DND-41 (cell line): ENCODE measurements around the gene AFF3.
"Not testable (repeated sequence)": the region's sequence is repeated elsewhere in the genome, so short reads cannot be mapped to it uniquely, and the experiment has no call there.

Source experiments
- EZH2 ChIP-seq: IDR thresholded peaks from 3 replicates; pipeline ENCODE4 v1.6.1; 2012; ENCODE audit warnings: borderline replicate concordance, low read depth, mild to moderate bottlenecking, moderate library complexity, low read length, inconsistent platforms; ENCODE audit not compliant: severe bottlenecking
- TF ChIP-seq, protein P1 (sequence below): IDR thresholded peaks from 2 replicates; pipeline ENCODE4 v1.5.1; 2012; ENCODE audit warnings: borderline replicate concordance, low read length, moderate library complexity, mild to moderate bottlenecking; ENCODE audit not compliant: poor library complexity, severe bottlenecking; ENCODE audit errors: extremely low read depth

DNA sequence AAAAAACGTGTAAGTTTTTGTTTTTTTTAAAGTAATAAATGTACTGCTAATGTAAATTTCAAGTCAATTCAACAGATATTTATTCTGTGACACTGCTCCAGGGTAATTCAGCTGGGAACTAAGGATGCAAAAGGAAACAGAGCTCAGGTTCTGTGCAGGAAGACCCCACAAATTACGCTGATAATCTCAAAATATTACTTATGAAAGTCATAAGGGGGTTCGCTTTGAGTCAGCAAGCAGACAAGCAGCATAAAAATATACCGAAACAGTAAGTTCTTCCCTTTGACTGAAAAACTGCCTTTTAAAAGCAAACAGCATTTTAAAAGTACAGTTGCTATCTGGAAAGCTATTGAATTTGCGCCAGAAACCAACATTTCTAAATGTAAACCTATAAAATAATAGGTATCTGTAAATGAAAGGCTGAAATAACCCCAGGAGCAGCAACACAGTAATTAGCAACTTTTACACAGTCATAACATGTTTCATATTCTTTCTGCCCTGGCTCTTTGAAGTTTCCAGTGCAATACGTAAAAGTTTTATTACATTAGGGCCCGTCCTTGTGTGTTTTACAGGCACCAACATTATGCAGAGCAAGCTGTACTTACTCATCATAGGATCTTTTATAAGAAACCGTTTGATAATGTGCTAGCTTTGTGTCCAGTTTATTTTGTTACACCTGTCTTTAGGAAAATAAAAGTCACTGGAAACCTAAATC lies 39.8 kb downstream of the AFF3 start:
- TF ChIP-seq, protein P1, sequence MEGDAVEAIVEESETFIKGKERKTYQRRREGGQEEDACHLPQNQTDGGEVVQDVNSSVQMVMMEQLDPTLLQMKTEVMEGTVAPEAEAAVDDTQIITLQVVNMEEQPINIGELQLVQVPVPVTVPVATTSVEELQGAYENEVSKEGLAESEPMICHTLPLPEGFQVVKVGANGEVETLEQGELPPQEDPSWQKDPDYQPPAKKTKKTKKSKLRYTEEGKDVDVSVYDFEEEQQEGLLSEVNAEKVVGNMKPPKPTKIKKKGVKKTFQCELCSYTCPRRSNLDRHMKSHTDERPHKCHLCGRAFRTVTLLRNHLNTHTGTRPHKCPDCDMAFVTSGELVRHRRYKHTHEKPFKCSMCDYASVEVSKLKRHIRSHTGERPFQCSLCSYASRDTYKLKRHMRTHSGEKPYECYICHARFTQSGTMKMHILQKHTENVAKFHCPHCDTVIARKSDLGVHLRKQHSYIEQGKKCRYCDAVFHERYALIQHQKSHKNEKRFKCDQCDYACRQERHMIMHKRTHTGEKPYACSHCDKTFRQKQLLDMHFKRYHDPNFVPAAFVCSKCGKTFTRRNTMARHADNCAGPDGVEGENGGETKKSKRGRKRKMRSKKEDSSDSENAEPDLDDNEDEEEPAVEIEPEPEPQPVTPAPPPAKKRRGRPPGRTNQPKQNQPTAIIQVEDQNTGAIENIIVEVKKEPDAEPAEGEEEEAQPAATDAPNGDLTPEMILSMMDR = not testable (repeated sequence)
- TF ChIP-seq EZH2 = not testable (repeated sequence)
